HEK293T (cell line): ENCODE results near the gene CWC25.
"Not testable (repeated sequence)": the region's sequence is repeated elsewhere in the genome, so short reads cannot be mapped to it uniquely, and the experiment has no call there.

ENCODE experiments used
- CTCF ChIA-PET: fragments of 350-600 bp; formaldehyde crosslinking; extraction: SDS; loops from one replicate; lab custom pipeline; 2021; ENCODE audit warnings: antibody characterized with exemption, inconsistent platforms; lab: Yijun Ruan, JAX
- POLR2A ChIA-PET: fragments of 350-600 bp; formaldehyde crosslinking; extraction: SDS; loops from one replicate; lab custom pipeline; 2020; ENCODE audit warnings: antibody characterized with exemption, inconsistent platforms; lab: Yijun Ruan, JAX
- DNase-seq: peaks from one replicate; pipeline ENCODE4 v3.0.0; 2012; ENCODE audit warnings: mixed read lengths; ENCODE audit errors: extremely low spot score
- ARNT ChIP-seq: fragments of 450-650 bp; IDR thresholded peaks from 2 replicates; pipeline ENCODE4 v1.6.1; 2017; ENCODE audit warnings: mild to moderate bottlenecking
- BHLHE40 ChIP-seq: fragments of 450-650 bp; IDR thresholded peaks from 2 replicates; pipeline ENCODE4 v1.6.1; 2016; ENCODE audit warnings: mild to moderate bottlenecking, moderate library complexity, borderline replicate concordance
- CTBP1 ChIP-seq: fragments of 450-650 bp; IDR thresholded peaks from 2 replicates; pipeline ENCODE4 v1.6.1; 2016; ENCODE audit warnings: borderline replicate concordance
- ELF4 ChIP-seq: fragments of 450-650 bp; IDR thresholded peaks from 2 replicates; pipeline ENCODE4 v1.6.1; 2017; ENCODE audit warnings: antibody characterized with exemption
- FOXA1 ChIP-seq: fragments of 450-650 bp; IDR thresholded peaks from 2 replicates; pipeline ENCODE4 v1.6.1; 2016; ENCODE audit warnings: mild to moderate bottlenecking
- FOXK2 ChIP-seq: fragments of 450-650 bp; IDR thresholded peaks from 2 replicates; pipeline ENCODE4 v1.6.1; 2016; ENCODE audit warnings: mild to moderate bottlenecking
- FOXM1 ChIP-seq: fragments of 450-650 bp; IDR thresholded peaks from 2 replicates; pipeline ENCODE4 v1.6.1; 2017; ENCODE audit warnings: mild to moderate bottlenecking, borderline replicate concordance
- HDGF ChIP-seq: fragments of 450-650 bp; IDR thresholded peaks from 2 replicates; pipeline ENCODE4 v1.6.1; 2017; ENCODE audit warnings: antibody characterized with exemption, borderline replicate concordance
- L3MBTL2 ChIP-seq: fragments of 450-650 bp; conservative IDR thresholded peaks from 2 replicates; pipeline ENCODE4 v1.6.1; 2016; ENCODE audit warnings: mild to moderate bottlenecking
- LEF1 ChIP-seq: fragments of 450-650 bp; IDR thresholded peaks from 2 replicates; pipeline ENCODE4 v1.6.1; 2017; ENCODE audit warnings: mild to moderate bottlenecking, borderline replicate concordance
- NFRKB ChIP-seq: fragments of 450-650 bp; IDR thresholded peaks from 2 replicates; pipeline ENCODE4 v1.6.1; 2016; ENCODE audit warnings: mild to moderate bottlenecking, moderate library complexity
- SP1 ChIP-seq: fragments of 450-650 bp; IDR thresholded peaks from 2 replicates; pipeline ENCODE4 v1.6.1; 2017
- SUZ12 ChIP-seq: fragments of 450-650 bp; IDR thresholded peaks from 2 replicates; pipeline ENCODE4 v1.6.1; 2016; ENCODE audit warnings: mild to moderate bottlenecking
- TARDBP ChIP-seq: fragments of 450-650 bp; IDR thresholded peaks from 2 replicates; pipeline ENCODE4 v1.6.1; 2016
- ZNF384 ChIP-seq: fragments of 450-650 bp; IDR thresholded peaks from 2 replicates; pipeline ENCODE4 v1.6.1; 2016
- TF ChIP-seq, protein P1 (sequence below): fragments of 450-650 bp; IDR thresholded peaks from 2 replicates; pipeline ENCODE4 v1.6.1; 2016

CWC25 gene

GRCh38 chr17:38864636-38865398, 39.7 kb upstream of the CWC25 start:
- CTCF ChIA-PET = interaction anchor here (0.7 kb wide), 1 partner anchor 54 kb away, joined by 5 read pairs; no protein-coding TSS in a partner anchor
- DNase-seq = no peak
- TF ChIP-seq LEF1 = no peak
- no peak for TF ChIP-seq ELF4
- no peak for TF ChIP-seq FOXK2
- TF ChIP-seq ZNF384 = peak; percentile 81; the same call in 1 of the 2 replicates
- TF ChIP-seq NFRKB = no peak
- TF ChIP-seq SUZ12 = no peak
- TF ChIP-seq FOXM1 = no peak
- no peak for TF ChIP-seq L3MBTL2
- POLR2A ChIA-PET = interaction anchor here (0.6 to 1.0 kb wide), 2 partner anchors 11 to 115 kb away, joined by 3 to 4 read pairs; partner anchors contain the start of gene RPL23

DNA sequence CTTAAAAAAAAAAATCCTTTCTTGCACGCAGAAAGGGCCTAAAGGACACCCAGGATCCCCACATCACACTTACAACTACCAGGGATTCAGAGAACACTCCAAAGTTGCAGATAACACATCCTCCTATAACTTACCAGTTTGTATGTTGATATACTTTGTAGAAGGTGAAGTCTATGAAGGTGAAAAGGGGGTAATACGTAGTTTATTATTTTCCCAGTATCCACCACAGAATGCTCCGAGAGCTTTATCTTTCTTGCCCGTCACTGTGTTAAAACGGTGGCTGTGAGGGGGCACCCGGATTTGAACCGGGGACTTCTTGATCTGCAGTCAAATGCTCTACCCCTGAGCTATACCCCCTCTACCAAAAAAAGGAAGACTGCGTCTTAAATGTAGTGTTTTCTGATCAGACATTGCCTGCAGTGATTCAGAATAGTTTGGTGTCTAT, 36.3 kb upstream of the CWC25 start:
- no peak for TF ChIP-seq FOXM1
- TF ChIP-seq FOXA1 = no peak
- no peak for TF ChIP-seq L3MBTL2
- no peak for TF ChIP-seq HDGF
- TF ChIP-seq ELF4 = no peak
- no peak for TF ChIP-seq BHLHE40
- no peak for TF ChIP-seq ARNT
- no peak for TF ChIP-seq CTBP1
- no peak for TF ChIP-seq SUZ12
- no peak for TF ChIP-seq TARDBP
- TF ChIP-seq, protein P1, sequence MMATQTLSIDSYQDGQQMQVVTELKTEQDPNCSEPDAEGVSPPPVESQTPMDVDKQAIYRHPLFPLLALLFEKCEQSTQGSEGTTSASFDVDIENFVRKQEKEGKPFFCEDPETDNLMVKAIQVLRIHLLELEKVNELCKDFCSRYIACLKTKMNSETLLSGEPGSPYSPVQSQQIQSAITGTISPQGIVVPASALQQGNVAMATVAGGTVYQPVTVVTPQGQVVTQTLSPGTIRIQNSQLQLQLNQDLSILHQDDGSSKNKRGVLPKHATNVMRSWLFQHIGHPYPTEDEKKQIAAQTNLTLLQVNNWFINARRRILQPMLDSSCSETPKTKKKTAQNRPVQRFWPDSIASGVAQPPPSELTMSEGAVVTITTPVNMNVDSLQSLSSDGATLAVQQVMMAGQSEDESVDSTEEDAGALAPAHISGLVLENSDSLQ = no peak
- no peak for TF ChIP-seq SP1
- no peak for TF ChIP-seq FOXK2
- TF ChIP-seq ZNF384 = no peak
- TF ChIP-seq NFRKB = no peak
- TF ChIP-seq LEF1 = no peak
- ChIA-PET CTCF (interaction anchor here (0.6 to 0.7 kb wide), 3 partner anchors 41 to 251 kb away, joined by 3 read pairs; no protein-coding TSS in a partner anchor), POLR2A (interaction anchor here (1.0 to 2.6 kb wide), 4 partner anchors 8 to 112 kb away, joined by 3 to 15 read pairs (median 6); partner anchors contain the start of genes LASP1 and RPL23)
- DNase-seq = no peak

DNA sequence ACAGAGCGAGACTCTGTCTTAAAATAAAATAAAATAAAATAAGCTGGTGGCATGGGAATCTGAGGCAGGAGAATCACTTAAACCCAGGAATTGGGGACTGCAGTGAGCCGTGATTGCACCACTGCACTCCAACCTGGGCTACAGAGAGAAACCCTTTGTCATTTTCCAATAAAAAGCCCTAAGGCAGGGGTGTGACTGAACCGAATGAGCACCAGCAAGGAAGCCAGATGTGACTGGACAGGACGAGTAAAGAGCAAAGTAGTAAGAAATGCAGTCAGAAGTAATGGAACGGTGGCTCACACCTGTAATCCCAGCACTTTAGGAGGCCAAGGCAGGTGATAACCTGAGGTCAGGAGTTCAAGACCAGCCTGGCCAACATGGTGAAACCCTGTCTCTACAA, 32.1 kb upstream of the CWC25 start:
- ChIA-PET CTCF (interaction anchor here (0.6 kb wide), 1 partner anchor 350 kb away, joined by 3 read pairs; no protein-coding TSS in a partner anchor), POLR2A (interaction anchor here (0.6 kb wide), 1 partner anchor 410 kb away, joined by 3 read pairs; no protein-coding TSS in a partner anchor)
- DNase-seq = no peak
- TF ChIP-seq TARDBP = no peak
- TF ChIP-seq NFRKB = no peak
- no peak for TF ChIP-seq ZNF384
- no peak for TF ChIP-seq BHLHE40

GRCh38 chr17:38855101-38855714, 30.1 kb upstream of the CWC25 start:
- ChIA-PET CTCF (interaction anchor here (0.9 kb wide), 1 partner anchor 13 kb away, joined by 4 read pairs; no protein-coding TSS in a partner anchor), POLR2A (interaction anchor here (1.0 to 3.7 kb wide), 12 partner anchors 16 to 320 kb away, joined by 3 to 125 read pairs (median 6); partner anchors contain the start of genes CWC25, LASP1, LASP1NB and PSMB3)
- not testable (repeated sequence) for DNase-seq

DNA sequence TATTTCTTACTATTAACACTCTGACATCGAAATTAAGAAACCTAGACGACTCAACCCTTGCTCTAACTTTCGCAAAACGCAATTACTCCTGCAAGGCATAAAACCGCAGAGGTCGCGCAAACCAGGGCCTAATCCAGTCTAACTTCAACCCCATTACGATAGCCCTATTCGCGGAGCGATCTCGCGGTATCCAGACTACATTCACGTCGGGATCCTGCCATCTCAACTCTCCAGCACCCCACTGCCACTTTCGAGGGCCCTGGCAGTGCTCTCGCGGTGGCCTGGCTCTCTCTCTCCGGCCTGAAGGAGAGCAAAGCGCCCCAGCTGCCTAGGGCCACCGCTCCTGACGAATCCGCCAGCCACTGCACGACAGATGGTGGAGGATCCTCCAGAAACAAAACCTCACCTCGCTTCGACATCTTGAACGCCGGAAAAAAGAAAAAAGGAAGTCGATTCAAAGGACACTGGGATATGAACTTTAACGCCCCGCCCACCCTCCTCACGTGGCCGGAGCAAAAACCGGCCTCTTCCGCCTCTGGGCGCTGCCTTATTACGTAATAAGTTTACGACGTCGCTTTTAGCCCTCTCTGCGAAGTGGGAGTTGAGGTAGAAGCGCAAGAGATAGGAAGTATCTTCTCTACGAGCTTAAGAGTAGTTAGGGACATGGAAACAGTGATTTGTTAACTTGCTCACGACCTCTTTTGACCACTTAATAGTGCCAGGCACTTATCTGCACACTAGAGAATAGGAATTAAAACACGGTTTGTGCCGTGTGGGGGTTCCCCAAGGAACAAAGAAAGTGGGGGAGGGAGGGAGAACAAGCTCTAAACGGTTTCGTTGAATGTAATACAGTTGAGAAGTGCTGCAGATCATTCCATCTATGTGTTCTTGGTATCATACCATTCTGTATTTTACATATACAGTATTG, 28.4 kb upstream of the CWC25 start, which contains the start of gene RPL23:
Gene RPL23 (minus strand): TSS at position 430 of the 928 bp plus-strand sequence. CDS start 11 bp downstream, at position 419.
- ChIA-PET CTCF (no interaction called here), POLR2A (interaction anchor here (0.6 to 3.7 kb wide), 49 partner anchors 8 to 504 kb away, joined by 3 to 125 read pairs (median 4); partner anchors contain the start of genes CWC25, FBXO47, LASP1 and LASP1NB)
- DNase-seq = peak; percentile 80
- peak; percentile 90 for TF ChIP-seq ELF4
- TF ChIP-seq ZNF384 = peak; percentile 64
- TF ChIP-seq CTBP1 = 0 out of 2 replicates have a peak, but pooled peaks have one; percentile 37
- no peak for TF ChIP-seq FOXK2
- TF ChIP-seq SUZ12 = no peak
- TF ChIP-seq NFRKB = 0 out of 2 replicates have a peak, but pooled peaks have one; percentile 32
- peak; percentile 71 for TF ChIP-seq L3MBTL2
- no peak for TF ChIP-seq LEF1

- DNase-seq = no peak
- ChIA-PET CTCF (no interaction called here), POLR2A (interaction anchor here (1.0 to 3.7 kb wide), 20 partner anchors 9 to 347 kb away, joined by 3 to 125 read pairs (median 6); partner anchors contain the start of genes CWC25, LASP1, PSMB3 and RPL19)
- no peak for TF ChIP-seq L3MBTL2
- TF ChIP-seq ELF4 = no peak
- TF ChIP-seq FOXK2 = no peak
- TF ChIP-seq NFRKB = no peak
- no peak for TF ChIP-seq TARDBP
- no peak for TF ChIP-seq FOXM1
- no peak for TF ChIP-seq ZNF384
- TF ChIP-seq, protein P1 = no peak
- TF ChIP-seq FOXA1 = no peak
- TF ChIP-seq HDGF = no peak
- no peak for TF ChIP-seq CTBP1
- no peak for TF ChIP-seq SUZ12
- TF ChIP-seq BHLHE40 = no peak
- TF ChIP-seq LEF1 = no peak
- no peak for TF ChIP-seq SP1
- TF ChIP-seq ARNT = no peak
Observed at GRCh38 chr17:38852771-38853291, 27.7 kb upstream of the CWC25 start.
